T-cell (primary cell): ENCODE measurements around the gene TXNRD2. TPM values are rescaled to one million over a fixed set of nuclear protein-coding genes. Genes with fewer than 3 reads are reported as not detected.

ENCODE experiments used
- ATAC-seq, 4 experiments: fragments of 200-7000 bp in 3 of 4; fragments of 150-1000 bp in 1 of 4; cut with Tn5 transposase; replicated peaks in 1 of 4; 1 replicate in 3 of 4; 2 replicates in 1 of 4; pipeline ENCODE4 v1.10.0; 2021; ENCODE audit warnings: moderate library complexity in 3 of 4, mild to moderate bottlenecking in 2 of 4, moderate number of reproducible peaks in 1 of 4
- CTCF ChIA-PET, 2 donors: fragments of 300-600 bp; sonication (Branson Sonifier 250); formaldehyde crosslinking; loops; one replicate each; lab custom pipeline; 2022; ENCODE audit warnings: antibody characterized with exemption in 2 of 2; lab: Charles Lee
- POLR2A ChIA-PET, 2 donors: fragments of 300-600 bp; sonication (Branson Sonifier 250); formaldehyde crosslinking; loops; one replicate each; lab custom pipeline; 2022; ENCODE audit warnings: antibody characterized with exemption in 2 of 2; lab: Charles Lee
- DNase-seq, 35 experiments: peaks; one replicate each; pipeline versions ENCODE4 v3.0.0 to v3.0.0-alpha.2; 2013 to 2023
- H3K27ac ChIP-seq: one replicate; pipeline ENCODE4 v1.5.1; 2013; ENCODE audit warnings: low read length
- H3K27me3 ChIP-seq, 2 experiments: replicated peaks in 1 of 2; 1 replicate in 1 of 2; 2 replicates in 1 of 2; pipeline versions ENCODE4 v1.6.1 to v1.7.0; 2013; ENCODE audit warnings: low read length in 1 of 2, mixed read lengths in 1 of 2; ENCODE audit not compliant: control insufficient read depth in 2 of 2, insufficient read depth in 2 of 2; ENCODE audit errors: extremely low read depth in 1 of 2
- H3K36me3 ChIP-seq, 2 donors: 1 replicate in 1 of 2; 2 replicates in 1 of 2; pipeline versions ENCODE4 v1.6.1 to v1.7.0; 2013; ENCODE audit warnings: low read length in 1 of 2; ENCODE audit not compliant: control insufficient read depth in 2 of 2, insufficient read depth in 1 of 2; ENCODE audit errors: extremely low read depth in 1 of 2
- H3K4me1 ChIP-seq, 2 experiments: 1 replicate in 1 of 2; 2 replicates in 1 of 2; pipeline versions ENCODE4 v1.6.1 to v1.7.0; 2013; ENCODE audit warnings: low read length in 2 of 2, mixed read lengths in 1 of 2; ENCODE audit not compliant: insufficient read depth in 2 of 2, control insufficient read depth in 1 of 2; ENCODE audit errors: extremely low read depth in 1 of 2
- H3K4me3 ChIP-seq, 2 donors: 1 replicate in 1 of 2; 2 replicates in 1 of 2; pipeline versions ENCODE4 v1.5.1 to v1.7.0; 2013; ENCODE audit warnings: mild to moderate bottlenecking in 2 of 2, low read length in 1 of 2, moderate library complexity in 1 of 2; ENCODE audit not compliant: control insufficient read depth in 1 of 2; ENCODE audit errors: extremely low read depth in 1 of 2
- H3K9me3 ChIP-seq: 2 replicates; pipeline ENCODE4 v1.7.0; 2013
- H3K27ac Mint-ChIP-seq, 2 donors: one replicate each; pipeline ENCODE4 v1.8.0; 2020 to 2021; ENCODE audit warnings: mild to moderate bottlenecking in 2 of 2, mixed read lengths in 2 of 2
- H3K27me3 Mint-ChIP-seq, 2 donors: one replicate each; pipeline ENCODE4 v1.8.0; 2021 to 2022; ENCODE audit warnings: mixed read lengths in 2 of 2
- H3K36me3 Mint-ChIP-seq: one replicate; pipeline ENCODE4 v1.8.0; 2021; ENCODE audit warnings: mixed read lengths
- H3K4me1 Mint-ChIP-seq, 3 donors: one replicate each; pipeline ENCODE4 v1.8.0; 2020 to 2022; ENCODE audit warnings: mixed read lengths in 3 of 3, mild to moderate bottlenecking in 1 of 3
- H3K4me3 Mint-ChIP-seq, 3 donors: one replicate each; pipeline ENCODE4 v1.8.0; 2020 to 2022; ENCODE audit warnings: mild to moderate bottlenecking in 3 of 3, mixed read lengths in 3 of 3, moderate library complexity in 3 of 3
- H3K9me3 Mint-ChIP-seq, 3 donors: one replicate each; pipeline ENCODE4 v1.8.0; 2020 to 2022; ENCODE audit warnings: mixed read lengths in 3 of 3
- WGBS: methylation state at CpG from one replicate; pipeline ENCODE4 v1.1.5; 2013; ENCODE audit warnings: missing lambda C conversion rate; ENCODE audit not compliant: insufficient coverage; 5-methylcytosine and 5-hydroxymethylcytosine counted together
- total RNA-seq, 35 experiments: library from RNA in 6 of 35; stranded (reverse) in 6 of 35; fragments of 120-200 nt in 1 of 35; gene quantifications; one replicate each; pipeline versions ENCODE4 v1.2.1 to v1.2.4 and lab custom pipeline; 2013 to 2026

Gene TXNRD2
- total RNA-seq, 5 donors from 2014 or later (not counting 1 experiment from before 2014, with no cell fraction given) = 26.5 to 47.4 (median 28.7) TPM

DNA sequence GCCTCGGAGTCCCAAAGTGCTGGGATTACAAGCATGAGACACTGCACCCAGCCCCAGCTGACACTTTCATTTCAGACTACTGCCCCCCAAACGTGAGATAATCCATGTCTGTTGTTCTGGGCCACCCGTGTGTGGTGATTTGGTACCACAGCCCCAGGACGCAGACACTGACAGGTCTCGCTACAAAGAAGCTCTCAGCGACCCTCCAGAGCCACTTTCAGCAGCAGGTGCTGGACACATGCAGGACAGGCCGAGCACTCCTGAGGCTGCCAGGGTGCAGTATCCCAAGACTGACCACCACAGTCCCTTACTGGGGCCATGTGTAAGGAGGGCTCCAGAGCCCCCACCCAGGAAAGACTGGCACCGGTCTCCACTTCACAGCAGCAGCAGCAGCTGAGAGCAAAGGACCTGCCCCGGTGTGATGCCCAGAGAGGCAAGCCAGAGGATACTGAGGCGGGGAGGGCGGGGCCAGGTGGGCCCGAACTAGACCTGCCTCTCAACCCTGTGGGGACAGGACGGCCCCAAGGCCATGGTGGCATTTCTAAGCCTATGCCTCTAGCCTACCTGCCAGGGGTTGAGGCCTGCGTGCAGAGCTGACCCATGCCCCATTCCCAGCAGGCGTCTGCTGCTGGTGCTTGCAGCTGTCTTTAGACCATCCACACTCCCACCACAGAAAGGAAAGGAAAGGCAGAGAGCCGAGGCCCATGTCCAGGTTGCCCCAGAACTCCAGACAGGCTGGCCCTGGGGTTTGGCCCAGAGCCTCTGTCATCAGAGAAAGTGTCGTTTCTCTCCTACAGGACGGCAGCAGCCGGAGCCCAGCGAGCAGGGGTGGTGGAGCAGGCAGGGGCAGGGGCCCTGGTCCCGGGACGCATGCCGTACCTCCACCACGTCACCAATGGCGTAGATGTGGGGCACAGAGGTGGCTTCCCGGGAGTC is 58.9 kb downstream of the TXNRD2 start:
- Histone ChIP-seq H3K27ac (no peak overlapping the region), H3K9me3 (no peaks in the 10 kb centered on the region), H3K36me3 (peaks cover 5 to 7% of the 10 kb centered on the region in 2 donors), H3K4me3 (no peak overlapping the region), H3K27me3 (no peaks in the 10 kb centered on the region), H3K4me1 (peaks cover 31 to 41% of the 10 kb centered on the region in 2 experiments)
- Mint-ChIP-seq H3K27ac (no peak overlapping the region), H3K4me1 (peaks cover 29 to 32% (median 29%) of the 10 kb centered on the region in 3 donors), H3K4me3 (peak overlapping the region in 1 of 3 donors; percentile 38), H3K36me3 (no peaks in the 10 kb centered on the region), H3K27me3 (no peaks in the 10 kb centered on the region), H3K9me3 (no peaks in the 10 kb centered on the region)
- ATAC-seq = no peak
- peak in 2 of 35 experiments; percentile 0 to 12 for DNase-seq
- ChIA-PET CTCF (no interaction called here), POLR2A (no interaction called here)
- 90% methylated on average over 25 of the region's 26 CpGs for WGBS

DNA sequence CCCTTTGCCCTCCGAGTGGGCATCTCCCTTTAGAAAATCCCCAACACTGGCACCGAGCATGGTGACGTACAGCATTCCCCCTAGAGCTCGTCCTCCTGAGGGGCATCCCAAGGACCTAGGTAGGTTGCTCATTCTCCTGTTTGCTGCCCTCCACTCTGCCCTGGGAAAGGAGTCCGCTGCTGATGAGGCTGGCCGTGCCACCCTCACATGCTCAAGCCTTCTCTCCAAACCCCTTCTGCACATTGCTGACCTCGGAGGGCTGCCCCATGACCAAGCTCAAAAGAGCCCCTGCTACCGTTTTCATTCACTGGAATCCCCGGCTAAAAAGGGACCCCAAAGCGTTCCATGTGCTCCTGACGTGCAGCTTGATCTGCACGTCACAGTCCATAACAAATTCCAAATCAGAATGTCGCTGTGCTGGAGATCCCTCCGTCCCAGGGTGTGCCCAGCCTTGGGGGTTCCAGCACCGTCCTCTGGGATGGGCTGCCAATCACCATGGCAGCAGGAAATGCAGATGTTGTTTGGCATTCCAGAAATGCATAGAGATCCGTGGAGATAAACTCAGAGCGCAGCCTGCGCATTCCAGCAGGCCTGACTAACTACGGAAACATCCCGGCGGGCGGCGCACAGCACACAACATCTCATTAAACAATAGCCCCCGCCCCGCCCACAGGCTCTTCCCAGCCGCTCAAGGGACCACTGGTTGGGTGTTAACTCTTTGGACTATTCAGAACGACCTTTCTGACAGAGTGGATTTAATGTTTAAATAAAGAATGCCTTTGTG is 60.6 kb downstream of the TXNRD2 start:
- Histone ChIP-seq H3K27ac (no peak overlapping the region), H3K4me3 (no peak overlapping the region), H3K9me3 (no peaks in the 10 kb centered on the region), H3K36me3 (peaks cover 5 to 10% of the 10 kb centered on the region in 2 donors), H3K4me1 (peaks cover 16 to 30% of the 10 kb centered on the region in 2 experiments), H3K27me3 (no peaks in the 10 kb centered on the region)
- H3K27me3 Mint-ChIP-seq = no peaks in the 10 kb centered on the region
- WGBS = 86% methylated on average over 10 of the region's 27 CpGs
- H3K36me3 Mint-ChIP-seq = no peaks in the 10 kb centered on the region
- ATAC-seq (no peak), DNase-seq (peak in 1 of 35 experiments; percentile 14)
- ChIA-PET CTCF (no interaction called here), POLR2A (no interaction called here)
- no peak overlapping the region for H3K27ac Mint-ChIP-seq
- H3K9me3 Mint-ChIP-seq = no peaks in the 10 kb centered on the region
- peaks cover 11 to 16% (median 13%) of the 10 kb centered on the region in 3 donors for H3K4me1 Mint-ChIP-seq
- H3K4me3 Mint-ChIP-seq = no peak overlapping the region

DNA sequence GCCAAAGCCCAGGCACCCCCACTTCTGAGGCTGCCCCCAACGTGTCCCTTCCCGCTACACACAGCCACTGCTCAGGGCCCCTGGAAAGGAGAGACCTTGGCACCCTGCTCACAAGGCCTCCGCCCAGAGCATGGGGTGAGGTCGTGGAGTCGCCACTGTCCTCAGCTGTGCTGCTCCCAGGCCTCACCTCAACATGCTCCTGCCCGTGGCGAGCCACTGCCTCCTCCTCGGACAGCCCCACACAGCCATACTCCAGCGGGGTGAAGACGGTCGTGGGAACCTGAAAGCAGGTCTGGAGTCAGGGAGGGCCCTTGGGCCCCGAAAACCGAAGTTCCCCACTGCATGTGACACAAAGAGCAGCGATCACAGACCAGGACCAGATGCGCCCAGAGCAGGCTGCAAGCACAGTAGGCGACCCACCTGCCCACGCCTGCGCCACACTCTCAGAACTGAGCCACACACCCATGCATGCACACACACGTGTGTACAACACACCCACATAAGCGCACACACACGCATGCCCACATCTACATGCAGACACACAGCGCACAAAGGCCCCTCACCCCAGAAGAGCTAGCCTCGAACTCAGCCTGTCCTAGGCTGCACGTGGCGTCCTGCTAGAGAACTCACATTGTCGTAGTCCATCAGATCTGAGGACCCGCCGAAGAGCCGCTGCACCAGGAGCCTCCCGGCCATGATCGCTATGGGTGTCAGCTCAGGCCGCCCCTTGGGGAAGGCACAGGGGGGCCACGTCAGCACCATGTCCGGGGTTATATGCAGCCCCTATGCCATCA is 61.4 kb downstream of the TXNRD2 start:
- H3K27me3 ChIP-seq = no peaks in the 10 kb centered on the region
- peaks cover 8 to 28% of the 10 kb centered on the region in 2 experiments for H3K4me1 ChIP-seq
- no peaks in the 10 kb centered on the region for H3K36me3 Mint-ChIP-seq
- ATAC-seq (no peak), DNase-seq (peak in 2 of 35 experiments; percentile 1 to 13)
- POLR2A ChIA-PET = no interaction called here
- no peaks in the 10 kb centered on the region for H3K9me3 ChIP-seq
- no peak overlapping the region for H3K27ac ChIP-seq
- H3K27ac Mint-ChIP-seq = no peak overlapping the region
- CTCF ChIA-PET = no interaction called here
- WGBS = 92% methylated on average over 30 of the region's 34 CpGs
- H3K4me3 Mint-ChIP-seq = no peak overlapping the region
- no peaks in the 10 kb centered on the region for H3K9me3 Mint-ChIP-seq
- peaks cover 5 to 10% of the 10 kb centered on the region in 2 donors for H3K36me3 ChIP-seq
- no peak overlapping the region for H3K4me3 ChIP-seq
- H3K4me1 Mint-ChIP-seq = peaks cover 6 to 8% (median 7%) of the 10 kb centered on the region in 3 donors
- H3K27me3 Mint-ChIP-seq = no peaks in the 10 kb centered on the region

DNA sequence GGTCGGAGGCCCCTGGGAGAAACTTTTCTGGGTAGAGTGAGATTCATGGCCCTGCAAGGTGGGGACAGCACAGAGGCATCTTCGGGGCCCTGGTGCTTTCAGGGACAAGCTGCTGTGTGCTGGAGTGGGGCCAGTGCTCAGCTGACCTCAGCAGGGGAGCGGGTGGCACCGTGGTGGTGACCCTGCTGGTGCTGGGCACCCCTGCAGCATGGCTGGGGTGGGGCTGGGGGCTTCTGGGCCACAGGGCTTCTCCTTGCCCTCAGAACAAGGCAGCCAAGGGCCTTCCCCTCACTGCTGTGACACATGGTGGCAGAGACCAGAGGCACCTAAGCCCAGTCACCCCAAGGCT is 62.0 kb downstream of the TXNRD2 start:
- Mint-ChIP-seq H3K4me3 (no peak overlapping the region), H3K27me3 (no peaks in the 10 kb centered on the region), H3K27ac (no peak overlapping the region), H3K4me1 (peaks cover 7 to 10% (median 10%) of the 10 kb centered on the region in 3 donors), H3K36me3 (no peaks in the 10 kb centered on the region), H3K9me3 (no peaks in the 10 kb centered on the region)
- H3K4me3 ChIP-seq = no peak overlapping the region
- H3K27ac ChIP-seq = no peak overlapping the region
- ChIA-PET CTCF (no interaction called here), POLR2A (no interaction called here)
- H3K4me1 ChIP-seq = peaks cover 6 to 28% of the 10 kb centered on the region in 2 experiments
- no peaks in the 10 kb centered on the region for H3K9me3 ChIP-seq
- ATAC-seq (no peak), DNase-seq (peak in 2 of 35 experiments; percentile 1 to 17)
- H3K36me3 ChIP-seq = peaks cover 5 to 10% of the 10 kb centered on the region in 2 donors
- 77% methylated on average over 3 of the region's 4 CpGs for WGBS
- no peaks in the 10 kb centered on the region for H3K27me3 ChIP-seq

DNA sequence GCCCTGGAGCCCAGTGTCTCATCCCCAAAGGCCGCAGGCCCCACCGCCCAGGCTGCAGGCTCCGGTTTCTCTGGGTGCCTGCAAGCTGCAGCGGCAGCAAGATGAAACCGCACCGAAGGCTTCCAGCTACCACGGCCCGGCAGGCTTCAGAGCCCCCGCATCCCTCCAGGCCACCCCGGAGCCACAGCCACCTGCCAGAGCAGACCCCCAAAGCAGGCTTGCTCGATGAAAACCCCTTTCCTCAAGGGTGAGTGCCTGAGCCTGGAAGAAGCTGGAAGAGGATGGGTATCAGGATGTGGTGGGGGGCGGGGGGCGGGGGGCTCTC is 62.4 kb downstream of the TXNRD2 start:
- Mint-ChIP-seq H3K36me3 (no peaks in the 10 kb centered on the region), H3K4me1 (peaks cover 6 to 14% (median 11%) of the 10 kb centered on the region in 3 donors), H3K27me3 (no peaks in the 10 kb centered on the region), H3K9me3 (no peaks in the 10 kb centered on the region), H3K4me3 (no peak overlapping the region), H3K27ac (no peak overlapping the region)
- Histone ChIP-seq H3K27me3 (no peaks in the 10 kb centered on the region), H3K4me1 (peaks cover 6 to 28% of the 10 kb centered on the region in 2 experiments), H3K36me3 (peaks cover 5 to 10% of the 10 kb centered on the region in 2 donors), H3K9me3 (no peaks in the 10 kb centered on the region), H3K4me3 (no peak overlapping the region), H3K27ac (no peak overlapping the region)
- POLR2A ChIA-PET = no interaction called here
- CTCF ChIA-PET = no interaction called here
- DNase-seq (peak in 2 of 35 experiments; percentile 0 to 19), ATAC-seq (no peak)
- 98% methylated on average over 7 of the region's 13 CpGs for WGBS
